ENCODE measurements around the gene ERCC6L2. TPM values are rescaled to one million over a fixed set of nuclear protein-coding genes. Genes with fewer than 3 reads are reported as not detected.

The ERCC6L2 gene
- total and polyA plus RNA-seq, 2 donors (not counting 3 experiments of a cell fraction or from before 2014, with no cell fraction given), result 4.7 to 31.8 TPM

DNA sequence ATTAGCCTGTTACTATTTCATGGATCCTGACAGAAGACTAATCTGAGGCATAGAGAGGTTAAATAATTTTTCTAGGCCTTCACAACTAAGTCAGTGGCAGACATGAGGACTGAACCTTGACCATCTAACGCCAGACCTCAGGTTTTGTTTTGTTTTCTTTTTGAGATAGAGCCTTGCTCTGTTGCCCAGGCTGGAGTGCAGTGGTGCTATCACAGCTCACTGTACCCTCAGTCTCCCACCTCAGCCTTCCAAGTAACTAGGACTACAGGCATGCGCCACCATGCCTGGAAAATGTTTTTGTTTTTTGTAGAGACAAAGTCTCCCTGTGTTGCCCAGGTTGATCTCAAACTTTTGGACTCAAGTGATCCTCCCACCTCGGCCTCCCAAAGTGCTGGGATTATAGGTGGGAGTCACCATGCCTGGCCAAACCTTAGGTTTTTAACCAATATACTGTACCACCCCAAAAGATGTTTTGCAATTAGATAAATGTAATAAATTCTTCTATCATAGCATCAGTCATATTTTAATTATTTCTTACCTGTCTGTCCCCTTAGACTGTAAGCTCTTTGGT is 35.4 kb downstream of the ERCC6L2 start:
- Histone ChIP-seq H3K9ac (replicated peaks; ENCODE audit: extremely low read depth, insufficient read depth, low read length) (no peak overlapping the region), H3K79me2 (ENCODE audit: control insufficient read depth, insufficient read depth, low read length) (peaks cover 2% of the 10 kb centered on the region), H3K4me2 (ENCODE audit: insufficient read depth, low read length) (no peak overlapping the region), H3K27ac (ENCODE audit: insufficient read depth, low read depth, low read length) (no peak overlapping the region), H3K9me3 (replicated peaks; ENCODE audit: control insufficient read depth, insufficient read depth, low read length) (no peaks in the 10 kb centered on the region), H3K4me1 (ENCODE audit: control insufficient read depth, extremely low read depth, insufficient read depth, low read length) (peaks cover 6% of the 10 kb centered on the region), H3K27me3 (ENCODE audit: control insufficient read depth in 2 of 2, insufficient read depth in 2 of 2, low read length in 2 of 2) (no peaks in the 10 kb centered on the region), H2AFZ (ENCODE audit: low read depth, low read length) (no peak overlapping the region), H3K36me3 (ENCODE audit: control insufficient read depth in 2 of 2, extremely low read depth in 1 of 2, insufficient read depth in 2 of 2, low read length in 2 of 2) (no peaks in the 10 kb centered on the region), H3K4me3 (replicated peaks in 1 of 3; ENCODE audit: insufficient read depth in 1 of 3, low read depth in 1 of 3, low read length in 3 of 3) (no peak overlapping the region), H3K9me1 (replicated peaks; ENCODE audit: control insufficient read depth, extremely low read depth, insufficient read depth, low read length) (no peaks in the 10 kb centered on the region), H4K20me1 (replicated peaks; ENCODE audit: control insufficient read depth, extremely low read depth, insufficient read depth, low read length) (no peaks in the 10 kb centered on the region)
- intact Hi-C loops (cut with micrococcal nuclease), result no loop called here
- no peak for FAIRE-seq
- POLR2A ChIA-PET, result interaction anchor here (1.2 kb wide), 1 partner anchor 35 kb away, joined by 4 read pairs; the partner anchor contains the start of gene ERCC6L2
- TF ChIP-seq, protein P1, sequence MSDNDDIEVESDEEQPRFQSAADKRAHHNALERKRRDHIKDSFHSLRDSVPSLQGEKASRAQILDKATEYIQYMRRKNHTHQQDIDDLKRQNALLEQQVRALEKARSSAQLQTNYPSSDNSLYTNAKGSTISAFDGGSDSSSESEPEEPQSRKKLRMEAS (IDR thresholded peaks at IDR 0.05; ENCODE audit: insufficient read depth, insufficient read length), result no peak
- no peak for TF ChIP-seq GATA2 (IDR thresholded peaks at IDR 0.05; ENCODE audit: insufficient read depth, insufficient read length, low read depth, low read length)
- no peak for TF ChIP-seq EZH2 (IDR thresholded peaks at IDR 0.05; ENCODE audit: borderline replicate concordance, low read depth, low read length, severe bottlenecking)
- no peak for TF ChIP-seq POLR2AphosphoS5 (IDR thresholded peaks at IDR 0.05; ENCODE audit: insufficient read depth, low read depth, low read length)
- TF ChIP-seq POLR2A (IDR thresholded peaks at IDR 0.05; ENCODE audit: low read depth, low read length), result no peak
- TF ChIP-seq MYC (IDR thresholded peaks at IDR 0.05; ENCODE audit: low read depth, low read length), result no peak
- DNase-seq (ENCODE audit: low read depth, low spot score), result no peak
- no TSS peak for BruUV-seq (replicated peaks)
- dilution Hi-C loops (cut with MboI; ENCODE audit: extremely low pct_ligation_motif_present, low sequenced_read_pairs), result no loop called here
- CTCF ChIA-PET, result interaction anchor here (0.8 to 2.4 kb wide), 6 partner anchors 12 to 184 kb away, joined by 3 to 8 read pairs (median 4); partner anchors contain the start of gene ERCC6L2

DNA sequence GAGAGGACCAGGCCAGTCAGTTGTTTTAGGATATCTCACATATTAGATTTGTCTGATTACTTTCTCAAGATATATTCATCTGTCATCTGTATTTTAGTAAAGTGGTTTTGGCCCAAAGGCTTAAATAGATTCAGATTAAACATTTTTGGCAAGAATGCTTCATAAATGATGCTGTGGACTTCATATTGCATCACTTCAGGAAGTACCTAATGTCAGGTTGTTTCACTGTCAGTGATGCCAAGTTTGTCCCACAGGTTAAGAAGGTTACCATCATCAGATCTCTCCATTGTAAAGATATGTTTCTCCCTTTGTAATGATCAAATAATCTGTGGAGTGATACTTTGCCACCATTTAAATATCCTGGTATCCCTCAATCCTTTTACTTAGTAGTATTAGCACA is 37.3 kb downstream of the ERCC6L2 start:
- peaks cover 0 to 2% of the 10 kb centered on the region in 2 experiments for H3K36me3 ChIP-seq (ENCODE audit: control insufficient read depth in 2 of 2, extremely low read depth in 1 of 2, insufficient read depth in 2 of 2, low read length in 2 of 2)
- H4K20me1 ChIP-seq (replicated peaks; ENCODE audit: control insufficient read depth, extremely low read depth, insufficient read depth, low read length), result no peaks in the 10 kb centered on the region
- ChIA-PET POLR2A (no interaction called here), CTCF (no interaction called here)
- DNase-seq (ENCODE audit: low read depth, low spot score) (no peak), FAIRE-seq (no peak)
- no peaks in the 10 kb centered on the region for H3K9me1 ChIP-seq (replicated peaks; ENCODE audit: control insufficient read depth, extremely low read depth, insufficient read depth, low read length)
- intact Hi-C loops (cut with micrococcal nuclease), result no loop called here
- H3K4me3 ChIP-seq (replicated peaks in 1 of 3; ENCODE audit: insufficient read depth in 1 of 3, low read depth in 1 of 3, low read length in 3 of 3), result no peak overlapping the region
- BruUV-seq (replicated peaks), result no TSS peak
- H3K27ac ChIP-seq (ENCODE audit: insufficient read depth, low read depth, low read length), result no peak overlapping the region
- H3K79me2 ChIP-seq (ENCODE audit: control insufficient read depth, insufficient read depth, low read length), result peaks cover 2% of the 10 kb centered on the region
- no peaks in the 10 kb centered on the region for H3K9me3 ChIP-seq (replicated peaks; ENCODE audit: control insufficient read depth, insufficient read depth, low read length)
- dilution Hi-C loops (cut with MboI; ENCODE audit: extremely low pct_ligation_motif_present, low sequenced_read_pairs), result no loop called here
- H2AFZ ChIP-seq (ENCODE audit: low read depth, low read length), result no peak overlapping the region
- no peak overlapping the region for H3K9ac ChIP-seq (replicated peaks; ENCODE audit: extremely low read depth, insufficient read depth, low read length)
- H3K4me2 ChIP-seq (ENCODE audit: insufficient read depth, low read length), result no peak overlapping the region
- no peaks in the 10 kb centered on the region for H3K27me3 ChIP-seq (ENCODE audit: control insufficient read depth in 2 of 2, insufficient read depth in 2 of 2, low read length in 2 of 2)
- peaks cover 6% of the 10 kb centered on the region for H3K4me1 ChIP-seq (ENCODE audit: control insufficient read depth, extremely low read depth, insufficient read depth, low read length)
- TF ChIP-seq, protein P2, sequence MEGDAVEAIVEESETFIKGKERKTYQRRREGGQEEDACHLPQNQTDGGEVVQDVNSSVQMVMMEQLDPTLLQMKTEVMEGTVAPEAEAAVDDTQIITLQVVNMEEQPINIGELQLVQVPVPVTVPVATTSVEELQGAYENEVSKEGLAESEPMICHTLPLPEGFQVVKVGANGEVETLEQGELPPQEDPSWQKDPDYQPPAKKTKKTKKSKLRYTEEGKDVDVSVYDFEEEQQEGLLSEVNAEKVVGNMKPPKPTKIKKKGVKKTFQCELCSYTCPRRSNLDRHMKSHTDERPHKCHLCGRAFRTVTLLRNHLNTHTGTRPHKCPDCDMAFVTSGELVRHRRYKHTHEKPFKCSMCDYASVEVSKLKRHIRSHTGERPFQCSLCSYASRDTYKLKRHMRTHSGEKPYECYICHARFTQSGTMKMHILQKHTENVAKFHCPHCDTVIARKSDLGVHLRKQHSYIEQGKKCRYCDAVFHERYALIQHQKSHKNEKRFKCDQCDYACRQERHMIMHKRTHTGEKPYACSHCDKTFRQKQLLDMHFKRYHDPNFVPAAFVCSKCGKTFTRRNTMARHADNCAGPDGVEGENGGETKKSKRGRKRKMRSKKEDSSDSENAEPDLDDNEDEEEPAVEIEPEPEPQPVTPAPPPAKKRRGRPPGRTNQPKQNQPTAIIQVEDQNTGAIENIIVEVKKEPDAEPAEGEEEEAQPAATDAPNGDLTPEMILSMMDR (IDR thresholded peaks at IDR 0.05; ENCODE audit: extremely low read depth in 1 of 2, insufficient read depth in 1 of 2, low read depth in 1 of 2, low read length in 2 of 2), result no peak
- TF ChIP-seq MYC (IDR thresholded peaks at IDR 0.05; ENCODE audit: low read depth, low read length), result no peak
- TF ChIP-seq, protein P1 (IDR thresholded peaks at IDR 0.05; ENCODE audit: insufficient read depth, insufficient read length), result no peak
- TF ChIP-seq POLR2A (IDR thresholded peaks at IDR 0.05; ENCODE audit: low read depth, low read length), result no peak
- TF ChIP-seq POLR2AphosphoS5 (IDR thresholded peaks at IDR 0.05; ENCODE audit: insufficient read depth, low read depth, low read length), result no peak
- TF ChIP-seq FOS (IDR thresholded peaks at IDR 0.05; ENCODE audit: borderline replicate concordance, insufficient read depth, low read length), result no peak
- no peak for TF ChIP-seq GATA2 (IDR thresholded peaks at IDR 0.05; ENCODE audit: insufficient read depth, insufficient read length, low read depth, low read length)
- TF ChIP-seq JUN (IDR thresholded peaks at IDR 0.05; ENCODE audit: borderline replicate concordance, insufficient read depth, insufficient read length, low read depth), result no peak
- TF ChIP-seq EZH2 (IDR thresholded peaks at IDR 0.05; ENCODE audit: borderline replicate concordance, low read depth, low read length, severe bottlenecking), result no peak
